ENCODE results near the gene FAM168B.
"Not testable (repeated sequence)": the region's sequence is repeated elsewhere in the genome, so short reads cannot be mapped to it uniquely, and the experiment has no call there.

Gene FAM168B

GRCh38 chr2:131094463-131095281 lies 1.4 kb upstream of the FAM168B start:
- DNase-seq, result no peak

DNA sequence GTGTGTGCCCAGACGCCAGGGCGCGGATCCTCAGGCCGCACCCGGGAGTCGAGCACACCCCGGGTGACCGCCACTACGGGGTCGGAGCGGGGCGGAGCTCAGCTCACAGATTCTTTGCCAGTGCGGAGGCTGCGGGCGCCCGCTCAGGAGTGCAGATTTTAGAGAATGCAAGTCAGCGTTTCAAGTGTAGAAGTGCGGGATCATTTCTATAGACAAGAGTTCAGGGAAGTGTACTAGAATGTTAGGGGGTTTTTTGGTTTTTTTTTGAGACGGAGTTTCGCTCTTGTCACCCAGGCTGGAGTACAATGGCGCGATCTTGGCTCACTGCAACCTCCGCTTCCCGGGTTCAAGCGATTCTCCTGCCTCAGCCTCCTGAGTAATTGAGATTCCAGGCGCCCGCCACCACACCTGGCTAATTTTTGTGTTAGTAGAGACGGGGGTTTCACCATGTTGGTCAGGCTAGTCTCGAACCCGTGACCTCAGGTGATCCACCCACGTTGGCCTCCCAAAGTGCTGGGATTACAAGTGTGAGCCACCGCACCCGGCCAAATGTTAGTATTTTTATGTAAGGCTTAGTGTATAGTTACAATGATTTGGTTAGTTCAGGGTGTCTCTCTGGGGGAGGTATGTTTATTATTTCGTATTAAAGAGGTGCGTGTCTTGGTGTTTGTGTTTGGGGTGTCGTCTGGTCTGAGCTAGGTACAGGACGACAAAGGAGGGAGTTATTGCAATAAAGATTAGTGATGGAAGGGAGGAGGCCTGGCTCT lies 619 bp upstream of the FAM168B start:
- DNase-seq, result peak; percentile 28

DNA sequence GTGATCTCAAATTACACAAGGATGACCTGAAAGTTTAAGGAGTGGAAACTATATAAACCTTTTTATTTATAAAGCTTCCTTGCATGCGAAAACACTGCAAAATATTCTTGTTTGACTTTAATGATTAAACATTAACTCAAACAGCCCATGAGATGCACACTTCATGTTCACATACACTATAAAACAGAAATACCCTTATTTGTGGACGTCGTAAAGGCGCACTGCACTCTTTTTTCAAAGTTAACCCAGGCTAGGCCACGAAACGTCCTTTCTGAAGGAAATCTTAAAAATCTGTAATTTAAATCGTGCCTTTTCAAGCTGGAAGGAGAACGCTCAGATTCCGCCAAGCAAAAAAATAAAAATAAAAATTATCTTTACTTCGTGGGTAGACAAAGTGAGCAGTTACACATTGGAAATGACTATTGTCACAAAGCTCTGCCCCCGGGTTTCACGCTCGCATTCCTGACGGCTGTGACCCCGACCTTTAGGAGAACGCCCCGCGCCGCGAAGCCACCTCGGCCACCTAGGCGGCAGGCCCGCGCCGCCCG lies 728 bp downstream of the FAM168B start:
- no peak for DNase-seq

- no peak for DNase-seq
Measured at GRCh38 chr2:131085646-131086045, 7.6 kb downstream of the FAM168B start.

DNA sequence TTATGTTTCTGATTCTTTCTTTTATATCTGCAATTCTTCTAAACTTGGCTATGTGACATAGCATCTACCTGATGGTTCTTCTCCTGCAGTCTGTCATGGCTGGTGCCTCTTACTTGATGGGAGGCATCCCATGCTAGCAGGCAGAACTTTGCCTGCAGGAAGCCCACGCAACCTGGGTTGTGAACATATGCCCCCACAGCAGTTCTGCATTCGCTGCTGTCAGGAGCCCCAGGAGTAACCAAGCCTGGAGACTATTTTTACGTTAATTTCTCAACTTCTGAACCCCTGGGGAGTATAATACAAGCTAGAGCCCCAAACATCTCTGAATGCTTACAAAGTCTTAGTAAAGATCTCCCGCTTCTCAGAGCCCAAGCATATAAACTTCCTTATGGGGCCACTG lies 12.1 kb downstream of the FAM168B start:
- DNase-seq, result no peak

GRCh38 chr2:131079931-131080330 lies 13.3 kb downstream of the FAM168B start:
- not testable (repeated sequence) for DNase-seq

DNA sequence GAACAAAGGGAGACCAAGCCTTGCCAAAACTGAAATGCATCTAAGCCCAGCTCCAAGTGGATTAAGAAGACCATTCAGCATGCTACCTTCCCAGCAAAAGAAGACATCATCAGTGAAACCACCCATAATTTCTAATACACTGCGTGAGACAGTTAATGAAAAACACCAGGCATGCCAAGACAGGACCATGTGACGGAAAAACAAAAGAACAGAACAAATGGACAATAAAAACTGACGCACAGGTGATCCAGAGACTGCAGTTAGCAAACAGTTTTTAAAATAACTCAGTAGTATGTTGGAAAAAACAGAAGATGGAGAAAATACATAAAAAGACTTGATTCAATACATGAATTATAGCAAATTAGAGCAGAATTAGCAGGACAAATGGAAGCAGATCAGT lies 15.3 kb downstream of the FAM168B start:
- DNase-seq, result no peak

GRCh38 chr2:131077182-131077846 lies 15.9 kb downstream of the FAM168B start:
- no peak for DNase-seq

GRCh38 chr2:131076707-131077106 lies 16.6 kb downstream of the FAM168B start:
- DNase-seq, result no peak

DNA sequence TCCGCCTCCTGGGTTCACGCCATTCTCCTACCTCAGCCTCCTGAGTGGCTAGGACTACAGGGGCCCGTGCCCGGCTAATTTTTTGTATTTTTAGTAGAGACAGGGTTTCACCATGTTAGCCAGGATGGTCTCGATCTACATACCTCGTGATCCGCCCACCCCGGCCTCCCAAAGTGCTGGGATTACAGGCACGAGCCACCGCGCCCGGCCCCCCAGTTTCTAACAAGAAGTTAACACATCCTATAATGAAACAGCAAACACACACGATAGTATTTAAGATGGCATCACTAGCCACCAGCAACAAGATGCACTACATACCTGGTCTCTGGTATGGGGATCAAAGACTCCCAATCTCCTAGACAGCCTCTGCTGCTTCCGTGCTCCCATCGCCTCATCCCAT lies 17.7 kb downstream of the FAM168B start:
- not testable (repeated sequence) for DNase-seq

- not testable (repeated sequence) for DNase-seq
Measured at GRCh38 chr2:131068172-131068571, 25.1 kb downstream of the FAM168B start.

DNA sequence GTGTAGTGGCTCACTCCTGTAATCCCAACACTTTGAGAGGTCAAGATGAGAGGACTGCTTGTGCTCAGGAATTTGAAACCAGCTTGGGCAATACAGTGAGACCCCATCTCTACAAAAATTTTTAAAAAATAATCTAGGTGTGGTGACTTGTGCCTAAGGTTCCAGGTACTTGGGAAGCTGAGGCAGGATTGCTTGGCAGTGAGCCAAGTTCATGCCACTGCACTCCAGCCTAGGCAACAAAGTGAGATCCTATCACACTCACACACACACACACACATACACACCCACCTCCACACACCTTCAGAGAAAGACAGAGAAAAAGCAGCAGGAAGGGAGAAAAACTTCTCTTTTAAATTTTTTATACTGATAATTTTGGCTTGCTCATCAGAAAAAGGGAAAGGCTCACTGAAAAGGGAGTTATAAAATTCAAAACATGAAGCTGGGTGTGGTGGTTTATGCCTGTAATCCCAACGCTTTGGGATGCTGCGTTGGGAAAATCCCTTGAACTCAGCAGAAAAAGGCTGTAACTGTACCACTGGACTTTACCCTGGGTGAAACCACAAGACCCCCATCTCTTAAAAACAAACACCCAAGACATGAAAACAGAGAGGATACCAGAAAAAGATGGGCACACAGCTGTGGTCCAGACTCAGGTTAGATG lies 25.7 kb downstream of the FAM168B start:
- DNase-seq, result no peak

DNA sequence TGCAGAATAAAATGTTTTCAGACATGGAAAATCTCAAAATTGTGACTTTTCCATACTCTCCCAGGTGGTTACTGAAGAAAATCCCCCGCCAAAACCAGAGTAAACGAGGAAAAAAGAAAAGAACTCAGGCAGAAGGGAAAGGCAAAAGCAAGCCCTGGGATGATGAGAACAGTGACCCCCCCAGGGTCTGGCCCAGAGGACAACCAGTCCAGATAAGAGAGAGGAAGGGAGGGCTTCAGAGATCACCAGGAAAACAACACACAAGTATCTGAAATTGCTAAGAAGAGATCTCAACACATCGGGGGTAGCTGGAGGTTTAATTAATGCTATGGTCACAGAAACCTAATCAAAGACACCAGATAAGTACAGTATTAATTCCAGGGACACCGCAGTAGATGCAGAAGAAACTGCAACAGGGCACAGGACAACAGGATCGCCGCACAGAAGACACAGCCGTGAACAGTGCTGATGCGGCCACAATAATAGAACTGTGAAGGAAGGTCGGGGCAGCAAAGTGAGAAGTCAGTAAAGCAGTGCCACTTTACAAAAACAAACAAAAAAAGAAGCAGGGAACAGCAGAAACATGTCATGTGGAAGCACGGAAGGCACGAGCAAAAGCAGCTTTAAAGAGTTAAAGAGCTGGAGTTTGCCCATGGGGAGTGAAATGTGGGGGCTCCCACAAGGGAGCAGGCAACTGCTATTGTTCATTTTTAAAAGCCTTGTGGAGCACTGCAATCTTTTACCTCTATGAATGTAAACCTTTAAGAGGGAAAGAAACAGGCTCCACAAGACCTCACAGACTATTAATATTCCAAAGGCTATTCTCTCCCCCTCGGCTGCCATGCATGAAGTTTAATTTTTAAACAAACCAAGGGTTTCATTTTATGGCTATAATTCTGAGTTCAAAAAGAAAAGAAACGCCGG lies 28.4 kb downstream of the FAM168B start:
- no peak for DNase-seq

DNA sequence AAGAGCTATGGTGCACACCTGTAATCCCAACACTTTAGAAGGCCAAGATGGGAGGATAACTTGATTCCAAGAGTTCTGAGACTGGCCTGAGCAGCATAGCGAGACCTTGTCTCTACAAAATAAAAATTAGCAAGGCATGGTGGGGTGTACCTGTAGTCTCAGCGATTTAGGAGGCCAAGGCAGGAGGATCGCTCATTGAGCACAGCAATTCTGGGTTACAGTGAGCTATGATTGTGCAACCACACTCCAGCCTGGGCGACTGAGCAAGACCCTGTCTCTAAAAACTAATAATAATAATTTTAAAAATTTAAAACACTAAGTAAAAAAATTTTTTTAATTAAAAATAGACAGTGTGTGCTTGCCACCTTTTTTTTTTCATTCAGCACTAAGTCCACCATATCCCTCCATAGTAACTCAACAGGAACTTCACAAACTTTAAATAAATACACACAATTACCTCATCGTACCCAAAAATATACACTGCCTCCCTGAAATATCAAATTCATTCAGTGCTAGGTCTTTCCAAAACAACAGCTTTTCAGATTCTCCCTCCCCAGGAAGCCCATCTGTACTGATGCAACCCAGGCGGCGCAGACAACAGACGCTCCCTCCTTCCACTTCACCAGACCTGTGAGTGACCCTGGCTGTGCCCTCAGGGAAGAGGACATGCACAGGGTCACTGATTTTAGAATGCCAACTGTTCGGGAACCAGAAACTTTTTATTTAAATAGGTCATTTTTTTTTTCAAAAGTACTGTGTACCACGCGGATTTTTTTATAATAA lies 29.6 kb downstream of the FAM168B start:
- no peak for DNase-seq

GRCh38 chr2:131058920-131059319 lies 34.3 kb downstream of the FAM168B start:
- no peak for DNase-seq

- DNase-seq, result no peak
Measured at GRCh38 chr2:131058214-131058843, 34.9 kb downstream of the FAM168B start.

- DNase-seq, result no peak
Measured at GRCh38 chr2:131056932-131057287, 36.4 kb downstream of the FAM168B start.

DNA sequence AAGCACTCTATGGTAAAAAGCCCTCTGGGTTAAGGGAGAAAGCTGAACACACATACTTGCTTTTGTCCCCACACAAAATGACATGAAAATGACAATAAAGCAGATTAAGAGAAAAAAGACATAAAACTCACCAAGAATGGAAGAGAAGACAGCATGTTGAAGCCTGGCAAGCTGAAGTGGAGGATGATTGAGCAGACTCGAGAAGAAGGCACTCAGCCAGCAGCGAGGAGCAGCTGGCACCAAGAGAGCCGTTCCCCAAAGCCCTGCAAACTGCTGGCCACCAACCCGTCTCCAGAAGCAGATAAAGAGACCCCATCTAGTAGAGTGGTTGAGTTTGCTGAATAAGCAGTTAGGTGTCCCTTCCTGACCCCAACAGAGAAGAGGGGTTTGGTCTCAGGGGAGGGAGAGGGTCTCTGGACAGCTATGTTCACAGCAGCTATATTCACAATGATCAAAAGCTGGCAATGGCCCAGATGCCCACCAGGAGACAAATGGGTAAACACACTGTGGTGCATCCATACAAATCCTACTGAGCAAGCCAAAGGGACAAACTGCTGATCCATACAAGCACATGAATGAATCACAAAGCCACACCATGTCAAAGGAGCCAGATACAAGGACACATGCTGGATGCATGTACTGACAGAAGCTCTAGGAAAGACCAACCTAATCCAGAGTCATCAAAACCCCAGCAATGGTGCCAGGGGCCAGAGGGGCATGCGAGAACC lies 36.9 kb downstream of the FAM168B start:
- DNase-seq, result no peak

GRCh38 chr2:131055169-131056065 lies 37.8 kb downstream of the FAM168B start:
- DNase-seq, result no peak
